WI38 (cell line): Measurements from ENCODE around the gene CCDC40.

Experiments used
- H3K4me3 ChIP-seq: 2 replicates; pipeline ENCODE4 v1.5.1; 2011; ENCODE audit warnings: low read depth, mild to moderate bottlenecking, control low read depth, low read length
- CTCF ChIP-seq: IDR thresholded peaks from 2 replicates; pipeline ENCODE4 v1.5.1; 2012; ENCODE audit warnings: low read depth, mild to moderate bottlenecking, control low read depth, low read length

CCDC40 gene

GRCh38 chr17:80122026-80122575, 85.7 kb downstream of the CCDC40 start:
- TF ChIP-seq CTCF, result no peak
- no peak overlapping the region for H3K4me3 ChIP-seq

GRCh38 chr17:80122926-80123505, 86.6 kb downstream of the CCDC40 start:
- H3K4me3 ChIP-seq, result no peak overlapping the region
- no peak for TF ChIP-seq CTCF

- no peak overlapping the region for H3K4me3 ChIP-seq
Measured at GRCh38 chr17:80123791-80124190, 87.3 kb downstream of the CCDC40 start.

GRCh38 chr17:80124351-80124981, 88.0 kb downstream of the CCDC40 start:
- TF ChIP-seq CTCF, result peak; percentile 33
- no peak overlapping the region for H3K4me3 ChIP-seq

More at GRCh38 chr17:80123791-80124190, 87.3 kb downstream of the CCDC40 start:
- TF ChIP-seq CTCF, result no peak

- no peak for TF ChIP-seq CTCF
- H3K4me3 ChIP-seq, result no peak overlapping the region
Measured at GRCh38 chr17:80125656-80126448, 89.4 kb downstream of the CCDC40 start.

GRCh38 chr17:80126449-80126715, 89.9 kb downstream of the CCDC40 start:
- H3K4me3 ChIP-seq, result no peak overlapping the region
- no peak for TF ChIP-seq CTCF
